Esophagus squamous epithelium (tissue), 4 donors: ENCODE measurements around the gene SEC31A.

Experiments
- POLR2A ChIP-seq, 4 donors: fragments of 450-650 bp; IDR thresholded peaks; one replicate each; pipeline ENCODE4 v1.6.1; 2017; ENCODE audit warnings: antibody characterized with exemption in 4 of 4, mild to moderate bottlenecking in 4 of 4, moderate library complexity in 3 of 4
- TF ChIP-seq, protein P1 (sequence below), 6 experiments: fragments of 450-650 bp in 4 of 6; fragments of 200-600 bp in 2 of 6; sonication (generic) in 2 of 6; IDR thresholded peaks; one replicate each; pipeline ENCODE4 v1.5.1; 2016 to 2019; ENCODE audit warnings: antibody characterized with exemption in 6 of 6, mild to moderate bottlenecking in 4 of 6, moderate library complexity in 4 of 6

DNA sequence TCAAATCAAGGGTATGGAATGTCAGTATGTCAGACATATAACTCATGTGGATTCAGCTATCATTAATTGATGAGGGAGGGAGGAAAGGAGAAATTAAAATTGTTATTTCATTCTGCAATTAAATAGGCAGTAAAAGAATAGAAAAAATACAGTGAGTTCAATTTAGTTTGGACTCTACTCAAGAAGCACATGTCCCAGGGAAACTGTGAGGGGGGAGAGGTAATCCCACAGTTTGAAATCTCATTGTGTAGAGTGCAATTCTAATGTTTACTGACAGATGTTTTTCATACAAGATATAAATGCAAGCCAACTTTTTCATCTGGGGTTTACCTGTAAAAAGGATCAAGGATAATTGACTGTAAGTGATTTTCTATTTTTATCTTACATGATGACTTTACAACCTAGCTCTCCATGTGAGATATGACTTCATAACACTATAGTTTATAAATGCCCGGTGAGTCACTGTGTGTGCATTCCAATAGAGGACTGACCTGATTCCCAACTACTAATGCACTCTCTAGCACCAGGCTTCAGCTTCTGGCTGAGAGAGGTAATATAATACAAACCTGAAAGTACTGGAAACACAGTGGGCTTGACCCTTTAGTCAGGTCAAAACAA, 57.1 kb downstream of the SEC31A start:
- TF ChIP-seq, protein P1, sequence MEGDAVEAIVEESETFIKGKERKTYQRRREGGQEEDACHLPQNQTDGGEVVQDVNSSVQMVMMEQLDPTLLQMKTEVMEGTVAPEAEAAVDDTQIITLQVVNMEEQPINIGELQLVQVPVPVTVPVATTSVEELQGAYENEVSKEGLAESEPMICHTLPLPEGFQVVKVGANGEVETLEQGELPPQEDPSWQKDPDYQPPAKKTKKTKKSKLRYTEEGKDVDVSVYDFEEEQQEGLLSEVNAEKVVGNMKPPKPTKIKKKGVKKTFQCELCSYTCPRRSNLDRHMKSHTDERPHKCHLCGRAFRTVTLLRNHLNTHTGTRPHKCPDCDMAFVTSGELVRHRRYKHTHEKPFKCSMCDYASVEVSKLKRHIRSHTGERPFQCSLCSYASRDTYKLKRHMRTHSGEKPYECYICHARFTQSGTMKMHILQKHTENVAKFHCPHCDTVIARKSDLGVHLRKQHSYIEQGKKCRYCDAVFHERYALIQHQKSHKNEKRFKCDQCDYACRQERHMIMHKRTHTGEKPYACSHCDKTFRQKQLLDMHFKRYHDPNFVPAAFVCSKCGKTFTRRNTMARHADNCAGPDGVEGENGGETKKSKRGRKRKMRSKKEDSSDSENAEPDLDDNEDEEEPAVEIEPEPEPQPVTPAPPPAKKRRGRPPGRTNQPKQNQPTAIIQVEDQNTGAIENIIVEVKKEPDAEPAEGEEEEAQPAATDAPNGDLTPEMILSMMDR (IDR thresholded peaks at IDR 0.05) = peak in 1 of 6 experiments; percentile 26
- TF ChIP-seq POLR2A (IDR thresholded peaks at IDR 0.05) = no peak
